ENCODE results near the gene MSRB1. TPM values are rescaled to one million over a fixed set of nuclear protein-coding genes. Genes with fewer than 3 reads are reported as not detected.

Gene MSRB1
- total and polyA plus RNA-seq, 2 of the 13 experiments (the other 11 are each of a cell fraction or from before 2014, with no cell fraction given) = 32.1 to 75.4 TPM

GRCh38 chr16:1983544-1984346, 40.7 kb upstream of the MSRB1 start, which contains the start of gene GFER (continued):
- TF ChIP-seq CREM (IDR thresholded peaks at IDR 0.05) (no peak), CREM (CRISPR knock-in tag; IDR thresholded peaks at IDR 0.05) (no peak), ZNF749 (CRISPR knock-in tag; IDR thresholded peaks at IDR 0.05; ENCODE audit: borderline replicate concordance) (no peak; the same call in 1 of the 2 replicates), GPN1 (CRISPR knock-in tag; IDR thresholded peaks at IDR 0.05; ENCODE audit: borderline replicate concordance) (no peak), NFKB2 (CRISPR knock-in tag; IDR thresholded peaks at IDR 0.05; ENCODE audit: borderline replicate concordance) (peak; percentile 33; the same call in 1 of the 2 replicates), ISX (CRISPR knock-in tag; conservative IDR thresholded peaks at IDR 0.05) (no peak), ZNF496 (CRISPR knock-in tag; IDR thresholded peaks at IDR 0.05; ENCODE audit: insufficient replicate concordance) (no peak), SYNCRIP (IDR thresholded peaks at IDR 0.05; ENCODE audit: insufficient read depth, low read depth, low read length) (no peak), DMTF1 (CRISPR knock-in tag; IDR thresholded peaks at IDR 0.05) (no peak), HNRNPLL (IDR thresholded peaks at IDR 0.05; ENCODE audit: low read depth, low read length, poor library complexity, severe bottlenecking) (peak; percentile 98), ADNP (CRISPR knock-in tag; IDR thresholded peaks at IDR 0.05) (no peak), SRSF1 (optimal IDR thresholded peaks at IDR 0.05; ENCODE audit: low read depth, low read length) (no peak), CREBL2 (CRISPR knock-in tag; IDR thresholded peaks at IDR 0.05; ENCODE audit: borderline replicate concordance) (no peak), ZMAT3 (CRISPR knock-in tag; conservative IDR thresholded peaks at IDR 0.05) (peak; percentile 68; the same call in 1 of the 2 replicates), ZMAT5 (CRISPR knock-in tag; IDR thresholded peaks at IDR 0.05; ENCODE audit: borderline replicate concordance, low read depth) (no peak), MIXL1 (CRISPR knock-in tag; IDR thresholded peaks at IDR 0.05) (no peak), EP300 (IDR thresholded peaks at IDR 0.05; ENCODE audit: low read depth in 2 of 2, low read length in 2 of 2) (peak; percentile 9 to 38; a peak in 2 of 4 replicates), EP300 (CRISPR knock-in tag; IDR thresholded peaks at IDR 0.05; ENCODE audit: borderline replicate concordance) (no peak; the same call in none of the 2 replicates), ZNF652 (CRISPR knock-in tag; IDR thresholded peaks at IDR 0.05; ENCODE audit: borderline replicate concordance, low read depth) (no peak), ATRX (CRISPR knock-in tag; IDR thresholded peaks at IDR 0.05; ENCODE audit: borderline replicate concordance) (no peak)
- TF ChIP-seq, protein P1, sequence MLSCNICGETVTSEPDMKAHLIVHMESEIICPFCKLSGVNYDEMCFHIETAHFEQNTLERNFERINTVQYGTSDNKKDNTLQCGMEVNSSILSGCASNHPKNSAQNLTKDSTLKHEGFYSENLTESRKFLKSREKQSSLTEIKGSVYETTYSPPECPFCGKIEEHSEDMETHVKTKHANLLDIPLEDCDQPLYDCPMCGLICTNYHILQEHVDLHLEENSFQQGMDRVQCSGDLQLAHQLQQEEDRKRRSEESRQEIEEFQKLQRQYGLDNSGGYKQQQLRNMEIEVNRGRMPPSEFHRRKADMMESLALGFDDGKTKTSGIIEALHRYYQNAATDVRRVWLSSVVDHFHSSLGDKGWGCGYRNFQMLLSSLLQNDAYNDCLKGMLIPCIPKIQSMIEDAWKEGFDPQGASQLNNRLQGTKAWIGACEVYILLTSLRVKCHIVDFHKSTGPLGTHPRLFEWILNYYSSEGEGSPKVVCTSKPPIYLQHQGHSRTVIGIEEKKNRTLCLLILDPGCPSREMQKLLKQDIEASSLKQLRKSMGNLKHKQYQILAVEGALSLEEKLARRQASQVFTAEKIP (CRISPR knock-in tag; IDR thresholded peaks at IDR 0.05; ENCODE audit: borderline replicate concordance) = no peak
- TF ChIP-seq, protein P2, sequence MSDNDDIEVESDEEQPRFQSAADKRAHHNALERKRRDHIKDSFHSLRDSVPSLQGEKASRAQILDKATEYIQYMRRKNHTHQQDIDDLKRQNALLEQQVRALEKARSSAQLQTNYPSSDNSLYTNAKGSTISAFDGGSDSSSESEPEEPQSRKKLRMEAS (IDR thresholded peaks at IDR 0.05) = peak; percentile 35
- TF ChIP-seq, protein P3, sequence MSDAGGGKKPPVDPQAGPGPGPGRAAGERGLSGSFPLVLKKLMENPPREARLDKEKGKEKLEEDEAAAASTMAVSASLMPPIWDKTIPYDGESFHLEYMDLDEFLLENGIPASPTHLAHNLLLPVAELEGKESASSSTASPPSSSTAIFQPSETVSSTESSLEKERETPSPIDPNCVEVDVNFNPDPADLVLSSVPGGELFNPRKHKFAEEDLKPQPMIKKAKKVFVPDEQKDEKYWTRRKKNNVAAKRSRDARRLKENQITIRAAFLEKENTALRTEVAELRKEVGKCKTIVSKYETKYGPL (CRISPR knock-in tag; IDR thresholded peaks at IDR 0.05) = no peak
- TF ChIP-seq, protein P4, sequence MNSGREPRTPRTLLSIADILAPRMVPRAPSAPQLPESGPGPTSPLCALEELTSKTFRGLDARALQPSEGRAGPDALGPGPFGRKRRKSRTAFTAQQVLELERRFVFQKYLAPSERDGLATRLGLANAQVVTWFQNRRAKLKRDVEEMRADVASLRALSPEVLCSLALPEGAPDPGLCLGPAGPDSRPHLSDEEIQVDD (CRISPR knock-in tag; IDR thresholded peaks at IDR 0.05; ENCODE audit: borderline replicate concordance) = no peak

Data from HepG2 (cell line).